Coronary artery (tissue), 2 donors: ENCODE results near the gene GIMD1.

Experiments
- DNase-seq: peaks from one replicate; pipeline ENCODE4 v3.0.0-alpha.2; 2017; ENCODE audit warnings: low spot score
- H3K27ac ChIP-seq, 2 donors: fragments of 200-600 bp; sonication (generic); one replicate each; pipeline ENCODE4 v1.5.1; 2016 to 2019
- H3K4me3 ChIP-seq: fragments of 200-600 bp; sonication (generic); 2 replicates; pipeline ENCODE4 v1.5.1; 2016; ENCODE audit warnings: mild to moderate bottlenecking, moderate library complexity
- TF ChIP-seq, protein P1 (sequence below): fragments of 200-600 bp; sonication (generic); IDR thresholded peaks from one replicate; pipeline ENCODE4 v1.5.1; 2019; ENCODE audit warnings: antibody characterized with exemption

GIMD1 gene

DNA sequence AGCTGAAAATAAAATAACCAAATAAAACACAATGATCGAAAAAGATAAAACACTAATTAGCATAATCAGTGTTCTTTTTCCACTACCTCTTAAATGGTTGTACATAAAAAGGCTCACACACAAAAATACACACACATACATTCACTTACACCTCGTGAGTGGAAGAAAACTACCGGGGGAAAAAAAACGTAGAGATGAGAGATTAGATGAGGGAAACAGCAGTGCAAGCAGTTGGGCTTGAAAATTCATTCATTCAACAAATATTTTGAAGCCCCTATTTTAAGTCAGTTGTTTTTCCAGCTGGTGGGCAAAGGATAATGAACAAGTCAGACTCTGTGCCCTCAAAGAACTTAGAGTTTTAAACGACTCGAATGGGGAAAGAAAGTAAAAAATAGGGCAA lies 53.6 kb downstream of the GIMD1 start:
- peak overlapping the region in 1 of 2 donors; percentile 86 for H3K27ac ChIP-seq
- TF ChIP-seq, protein P1, sequence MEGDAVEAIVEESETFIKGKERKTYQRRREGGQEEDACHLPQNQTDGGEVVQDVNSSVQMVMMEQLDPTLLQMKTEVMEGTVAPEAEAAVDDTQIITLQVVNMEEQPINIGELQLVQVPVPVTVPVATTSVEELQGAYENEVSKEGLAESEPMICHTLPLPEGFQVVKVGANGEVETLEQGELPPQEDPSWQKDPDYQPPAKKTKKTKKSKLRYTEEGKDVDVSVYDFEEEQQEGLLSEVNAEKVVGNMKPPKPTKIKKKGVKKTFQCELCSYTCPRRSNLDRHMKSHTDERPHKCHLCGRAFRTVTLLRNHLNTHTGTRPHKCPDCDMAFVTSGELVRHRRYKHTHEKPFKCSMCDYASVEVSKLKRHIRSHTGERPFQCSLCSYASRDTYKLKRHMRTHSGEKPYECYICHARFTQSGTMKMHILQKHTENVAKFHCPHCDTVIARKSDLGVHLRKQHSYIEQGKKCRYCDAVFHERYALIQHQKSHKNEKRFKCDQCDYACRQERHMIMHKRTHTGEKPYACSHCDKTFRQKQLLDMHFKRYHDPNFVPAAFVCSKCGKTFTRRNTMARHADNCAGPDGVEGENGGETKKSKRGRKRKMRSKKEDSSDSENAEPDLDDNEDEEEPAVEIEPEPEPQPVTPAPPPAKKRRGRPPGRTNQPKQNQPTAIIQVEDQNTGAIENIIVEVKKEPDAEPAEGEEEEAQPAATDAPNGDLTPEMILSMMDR = no peak
- no peak for DNase-seq
- H3K4me3 ChIP-seq = peak overlapping the region; percentile 88

DNA sequence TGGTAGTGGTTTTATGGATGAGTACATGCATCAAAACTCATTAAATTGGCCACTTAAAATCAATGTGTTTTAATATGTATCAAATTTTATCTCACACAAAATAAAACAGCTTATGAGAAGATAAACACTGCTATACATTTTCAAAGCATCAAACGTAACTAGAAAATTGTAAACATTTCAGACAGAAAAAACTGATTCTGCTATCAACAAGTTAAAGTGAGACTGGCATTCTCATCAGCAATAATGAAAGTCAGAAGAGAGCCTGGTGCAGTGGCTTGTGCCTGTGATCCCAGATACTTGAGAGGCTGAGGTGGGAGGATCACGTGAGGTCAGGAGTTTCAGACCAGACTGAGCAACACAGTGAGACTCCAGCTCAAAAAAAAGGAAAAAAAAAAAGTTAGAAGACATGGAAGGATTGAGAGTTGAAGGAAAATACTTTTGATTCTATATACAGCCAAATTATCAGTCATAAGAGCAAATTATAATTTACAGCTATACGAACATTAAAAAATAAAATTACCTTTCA lies 55.5 kb downstream of the GIMD1 start:
- TF ChIP-seq, protein P1 = no peak
- DNase-seq = no peak
- H3K4me3 ChIP-seq = no peak overlapping the region
- H3K27ac ChIP-seq = no peak overlapping the region

DNA sequence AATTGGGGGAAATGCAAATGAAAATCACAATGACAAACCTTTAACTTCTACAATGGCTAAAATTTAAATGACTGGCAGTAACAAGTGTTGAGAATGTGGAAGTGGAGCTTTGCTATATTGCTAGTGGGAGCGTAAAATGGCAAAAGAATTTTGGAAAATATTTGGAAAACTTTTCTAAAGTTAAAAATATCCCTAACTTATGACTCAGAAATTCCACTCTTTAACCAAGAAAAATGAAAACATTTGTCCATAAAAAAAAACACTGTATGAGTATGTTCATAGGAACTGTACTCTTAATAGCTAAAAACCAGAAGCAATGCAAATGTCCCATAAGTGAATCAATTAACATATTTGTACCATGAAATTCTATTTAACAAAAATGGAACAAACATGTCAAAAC lies 56.2 kb downstream of the GIMD1 start:
- TF ChIP-seq, protein P1 = no peak
- no peak for DNase-seq
- Histone ChIP-seq H3K4me3 (no peak overlapping the region), H3K27ac (peak overlapping the region; percentile 17 to 64)
